ENCODE measurements around the gene GRIPAP1. TPM values are rescaled to one million over a fixed set of nuclear protein-coding genes. Genes with fewer than 3 reads are reported as not detected.

The GRIPAP1 gene
- polyA plus RNA-seq, 4 donors: 42.5 to 56.1 (median 48.4) TPM

DNA sequence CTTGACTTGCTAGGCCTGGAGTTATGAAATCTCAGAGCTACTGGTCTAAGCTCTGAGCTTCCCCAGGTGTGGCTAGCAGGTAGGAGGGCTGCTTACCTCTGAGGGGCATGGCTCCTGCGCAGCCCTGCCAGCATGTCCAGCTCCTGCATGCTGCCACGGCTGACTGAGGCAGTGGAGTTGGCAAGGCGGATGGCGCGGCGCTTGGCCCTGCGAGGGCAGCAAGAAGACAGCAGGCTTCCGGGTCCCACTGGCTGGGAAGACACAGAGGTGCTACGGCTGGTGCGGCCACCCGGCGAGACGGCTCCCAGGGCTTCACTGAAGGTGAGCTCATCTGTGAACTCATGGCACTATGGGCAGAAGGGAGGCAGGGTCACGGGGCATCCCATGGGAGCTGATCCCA is 36.1 kb downstream of the GRIPAP1 start:
- DNase-seq (ENCODE audit: low read depth in 4 of 4, low spot score in 3 of 4): no peak

DNA sequence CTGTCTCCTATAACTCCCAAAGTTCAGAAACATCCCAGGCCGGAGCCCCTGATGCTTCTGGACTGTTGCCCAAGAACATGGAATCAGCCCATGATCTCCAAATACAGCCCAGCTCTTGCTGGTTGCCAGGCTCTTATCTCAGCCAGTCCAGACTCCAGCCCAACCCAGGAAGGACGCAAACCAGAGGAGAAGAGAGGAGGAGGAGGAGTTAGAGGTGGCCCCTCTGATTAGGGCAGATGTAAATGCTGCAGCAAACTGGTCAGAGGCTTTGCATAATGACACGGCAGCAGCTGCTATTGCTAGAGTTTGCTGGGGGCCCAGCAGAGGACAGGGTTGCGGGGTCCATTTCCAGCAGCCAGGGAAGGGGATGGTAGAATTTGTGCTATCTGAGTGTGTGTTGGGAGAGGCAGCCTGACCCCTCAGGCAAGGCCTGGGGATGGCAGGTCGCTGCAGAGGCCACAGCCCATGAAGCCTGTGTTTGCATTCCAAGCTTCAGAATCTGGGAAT is 40.4 kb downstream of the GRIPAP1 start:
- DNase-seq (ENCODE audit: low read depth in 4 of 4, low spot score in 3 of 4): no peak

DNA sequence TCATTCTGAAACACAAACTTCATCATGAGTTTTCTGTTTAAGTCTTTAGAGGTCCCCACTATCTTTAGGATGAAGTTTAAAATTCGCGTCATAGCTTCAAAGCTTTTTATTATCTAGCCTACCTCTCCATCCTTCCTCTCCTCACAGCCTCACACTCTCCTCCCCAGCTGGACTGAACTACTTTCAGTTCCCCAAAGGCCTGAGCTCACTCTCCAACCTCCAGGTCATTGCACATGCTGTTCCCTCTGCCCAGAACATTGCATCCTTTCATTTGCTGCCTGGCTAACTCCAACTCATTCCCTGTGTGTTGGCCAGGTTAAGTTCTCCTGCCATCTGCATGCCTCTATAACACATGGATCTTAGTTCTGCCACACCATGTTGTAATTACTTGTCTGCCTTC is 41.8 kb downstream of the GRIPAP1 start:
- DNase-seq (ENCODE audit: low read depth in 4 of 4, low spot score in 3 of 4): no peak

DNA sequence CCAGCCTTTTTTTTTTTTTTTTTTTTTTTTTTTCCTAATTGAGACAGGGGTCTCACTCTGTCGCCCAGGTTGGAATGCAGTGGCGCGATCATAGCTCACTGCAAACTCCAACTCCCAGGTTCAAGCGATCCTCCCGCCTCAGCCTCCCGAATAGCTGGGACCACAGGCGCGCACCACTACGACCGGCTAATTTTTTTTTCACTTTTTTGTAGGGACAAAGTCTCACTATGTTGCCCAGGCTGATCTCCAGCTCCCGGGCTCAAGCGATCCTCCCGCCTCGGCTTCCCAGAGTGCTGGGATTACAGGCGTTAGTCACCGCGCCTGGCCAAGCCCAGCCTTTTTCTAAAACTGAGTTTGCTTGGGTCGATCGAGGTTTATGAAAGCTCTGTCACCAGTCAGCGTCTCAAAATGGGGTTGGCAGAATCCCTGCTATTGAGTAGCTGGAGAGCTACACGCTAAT is 43.4 kb downstream of the GRIPAP1 start:
- no peak for DNase-seq (ENCODE audit: low read depth in 4 of 4, low spot score in 3 of 4)

DNA sequence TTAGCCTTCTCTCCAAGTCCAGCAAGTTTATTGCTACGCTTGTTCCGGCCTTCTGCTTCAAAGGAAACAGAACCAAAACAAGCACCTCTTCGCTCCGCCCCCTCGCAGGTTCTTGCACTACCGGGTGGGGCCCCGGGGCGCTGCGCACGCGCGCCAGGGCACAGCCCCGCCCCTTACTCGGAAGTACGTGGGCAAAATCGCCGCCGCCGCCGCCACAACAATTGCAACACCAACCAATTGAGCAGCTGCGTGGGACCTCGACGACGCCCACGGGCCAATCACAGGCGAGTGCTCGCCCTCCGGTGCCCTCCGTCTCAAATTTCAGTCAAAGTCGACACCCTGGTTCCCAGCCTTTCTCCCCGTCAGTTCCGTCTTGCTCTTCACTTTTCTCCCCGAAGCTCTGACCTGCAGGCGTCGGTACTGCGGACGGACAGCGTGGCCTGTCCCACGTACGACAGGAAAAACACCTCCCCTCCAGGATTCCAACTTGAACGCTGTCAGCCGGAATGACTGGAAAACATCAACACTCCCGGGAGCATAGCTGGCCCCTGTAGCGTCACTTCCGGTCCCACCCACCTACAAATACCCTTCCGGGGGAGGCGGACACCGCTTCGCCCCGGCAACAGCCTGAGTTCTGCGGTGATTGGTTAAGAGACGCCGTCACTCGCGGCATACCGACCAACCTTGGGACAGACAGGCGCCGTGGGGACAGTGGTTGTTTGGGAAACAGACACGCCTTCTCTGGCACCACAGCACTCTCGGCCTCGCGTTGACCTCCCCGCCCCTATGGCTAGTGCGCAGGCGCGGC is 44.0 kb downstream of the GRIPAP1 start:
- DNase-seq (ENCODE audit: low read depth in 4 of 4, low spot score in 3 of 4): peak; percentile 89 to 92 (median 91)

DNA sequence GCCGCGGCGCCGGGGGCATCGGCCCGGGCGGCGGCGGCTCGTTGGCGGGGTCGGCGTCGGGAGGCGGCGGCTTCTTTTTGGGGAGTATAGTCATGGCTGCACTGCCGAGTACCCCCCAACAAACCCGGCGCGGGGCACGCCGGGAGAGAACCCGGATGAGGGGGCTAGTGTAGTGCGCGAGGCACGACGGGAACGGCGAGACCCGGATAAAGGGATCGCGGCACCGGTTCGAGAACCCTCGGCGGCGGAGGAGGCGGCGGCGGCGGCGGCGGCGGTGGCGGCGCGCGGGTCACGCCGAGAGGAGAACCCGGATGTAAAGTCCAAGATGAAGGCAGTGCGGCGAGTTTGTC is 44.6 kb downstream of the GRIPAP1 start, which contains the start of gene OTUD5:
Gene OTUD5, minus strand, starts transcription at position 131 of the 350 bp plus-strand sequence. Its CDS starts 37 bp downstream, at position 94.
- DNase-seq (ENCODE audit: low read depth in 4 of 4, low spot score in 3 of 4): peak in 1 of 4 donors; percentile 24

DNA sequence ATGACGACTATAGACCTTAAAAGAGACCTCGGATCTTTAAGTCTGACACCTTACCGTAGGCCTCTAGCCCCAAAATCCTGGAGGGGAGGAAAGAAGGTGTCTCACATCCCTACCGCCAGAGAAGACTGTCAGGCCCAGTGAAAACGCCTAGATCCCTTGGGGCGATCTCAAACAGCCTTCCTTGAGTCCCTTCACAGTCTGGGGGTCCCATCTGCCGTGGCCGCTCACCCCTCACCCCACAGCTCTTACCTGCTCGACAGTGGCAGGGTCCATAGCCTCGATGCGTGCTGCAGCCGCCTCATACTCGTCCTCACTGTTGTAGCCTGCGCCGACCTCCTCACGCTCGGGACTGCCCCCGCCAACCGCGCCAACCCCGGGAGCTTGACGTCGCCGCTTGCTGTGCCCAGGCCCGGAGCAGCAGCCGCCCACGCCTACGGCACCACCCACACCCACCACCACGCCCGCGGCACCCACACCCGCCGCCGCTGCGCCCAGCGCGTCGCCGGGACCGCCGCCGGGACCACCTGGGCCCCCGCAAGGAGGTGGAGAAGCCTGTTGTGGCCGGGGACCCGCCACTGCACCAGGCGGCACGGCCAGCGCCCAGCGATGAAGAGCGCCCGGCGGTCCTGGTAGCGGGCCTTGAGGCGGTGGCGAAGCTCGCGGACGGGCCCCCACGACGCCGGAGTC is 45.2 kb downstream of the GRIPAP1 start:
- DNase-seq (ENCODE audit: low read depth in 4 of 4, low spot score in 3 of 4): no peak

DNA sequence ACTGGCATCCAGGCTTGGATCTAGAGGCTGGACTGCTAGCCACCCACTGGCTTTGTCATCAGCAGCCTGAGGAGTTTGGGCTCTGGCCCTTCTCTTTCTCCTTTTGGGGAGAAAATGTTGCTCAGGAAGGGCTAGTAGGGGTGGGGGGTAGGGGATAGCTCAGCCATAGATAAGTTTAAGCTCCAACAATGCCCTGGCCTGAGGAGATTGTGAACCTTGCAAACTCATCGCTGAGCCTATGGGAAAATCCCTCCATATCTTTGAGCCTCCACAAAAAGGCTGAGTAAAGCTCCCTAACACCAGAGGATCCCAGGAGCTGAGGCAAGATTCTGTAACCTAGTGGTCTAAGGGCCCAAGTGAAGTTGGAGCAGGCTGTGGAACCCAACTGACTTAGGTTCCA is 53.5 kb downstream of the GRIPAP1 start:
- DNase-seq (ENCODE audit: low read depth in 4 of 4, low spot score in 3 of 4): no peak

DNA sequence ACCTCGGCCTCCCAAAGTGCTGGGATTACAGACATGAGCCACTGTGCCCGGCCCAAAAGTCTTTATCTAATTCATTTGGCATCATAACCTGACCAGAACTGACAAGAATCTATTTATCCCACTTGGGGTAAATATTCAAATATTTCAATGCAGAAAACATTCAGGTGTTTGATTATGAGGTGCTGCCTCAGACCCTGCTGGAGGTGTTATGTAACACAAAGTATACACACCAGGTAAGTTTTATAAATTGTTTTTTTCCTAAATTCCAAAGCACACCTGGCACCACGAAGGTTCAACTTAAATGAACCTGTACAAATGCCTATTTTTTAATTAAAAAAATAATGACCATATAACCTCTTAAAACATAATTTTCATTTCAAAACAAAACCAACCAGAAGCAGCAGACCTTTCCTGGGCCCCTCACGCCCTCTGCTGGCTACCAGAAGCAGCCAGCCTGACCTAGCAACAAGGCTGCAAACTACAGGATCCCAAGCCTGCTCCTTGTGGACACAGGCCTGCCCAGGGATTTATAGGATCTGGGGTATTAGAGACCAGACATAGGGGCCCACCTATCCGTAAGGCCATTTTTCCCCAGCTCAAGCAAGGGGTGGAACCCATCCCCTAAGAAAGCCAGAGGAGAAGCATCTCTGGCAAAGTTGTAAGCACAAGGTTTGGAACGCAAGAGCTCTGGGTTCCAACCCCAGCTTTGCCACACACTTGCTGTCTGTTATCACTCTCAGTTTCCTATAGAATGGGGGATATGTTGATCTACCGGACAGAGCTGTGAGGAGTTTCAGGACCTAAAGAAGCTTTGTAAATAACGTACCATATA is 56.3 kb downstream of the GRIPAP1 start:
- DNase-seq (ENCODE audit: low read depth in 4 of 4, low spot score in 3 of 4): peak in 1 of 4 donors; percentile 5

DNA sequence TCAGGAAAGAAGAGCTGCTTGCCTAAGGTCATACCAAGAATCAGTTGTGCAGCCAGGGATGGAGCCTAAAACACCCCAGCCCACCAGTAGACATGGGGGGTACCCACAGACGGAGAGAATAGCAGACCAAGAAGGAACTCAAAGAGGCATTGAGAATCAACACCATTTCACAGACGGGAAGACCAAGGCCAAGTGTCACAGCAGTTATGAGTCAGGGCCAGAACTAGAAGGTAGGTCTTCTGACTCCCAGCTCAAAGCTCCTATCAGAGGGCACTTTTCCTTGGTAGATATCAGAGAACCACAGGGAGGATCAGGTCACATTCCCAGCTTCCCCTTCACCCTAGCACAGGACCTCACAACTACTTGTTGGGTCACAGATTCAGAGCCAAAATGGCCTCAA is 59.2 kb downstream of the GRIPAP1 start:
- no peak for DNase-seq (ENCODE audit: low read depth in 4 of 4, low spot score in 3 of 4)

DNA sequence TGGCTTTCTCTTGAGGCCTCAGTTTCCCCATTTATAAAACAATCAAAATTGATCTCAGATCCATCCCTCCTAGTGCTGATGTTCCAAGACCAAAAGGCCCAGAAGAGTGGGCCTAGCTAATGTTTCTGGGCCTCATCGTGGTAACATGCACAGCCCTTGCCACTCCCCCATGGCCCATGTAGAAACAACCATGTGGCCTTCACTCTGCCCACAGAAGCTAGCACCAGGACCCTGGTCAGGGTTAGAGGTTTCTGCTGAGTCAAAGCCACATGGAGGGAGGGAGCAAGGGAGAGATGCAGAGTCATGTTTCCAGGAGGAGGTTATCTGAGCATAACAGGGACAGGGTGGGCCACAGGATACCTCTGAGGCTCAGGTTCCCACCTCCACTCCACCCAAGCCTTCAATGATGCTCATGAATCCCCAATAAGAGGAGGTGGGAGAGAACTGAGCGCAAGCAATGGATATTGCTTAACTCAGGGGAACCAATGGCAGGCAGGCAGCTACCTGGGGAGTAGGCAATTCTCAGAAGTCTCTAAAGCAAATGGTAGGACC is 61.6 kb downstream of the GRIPAP1 start:
- DNase-seq (ENCODE audit: low read depth in 4 of 4, low spot score in 3 of 4): no peak

DNA sequence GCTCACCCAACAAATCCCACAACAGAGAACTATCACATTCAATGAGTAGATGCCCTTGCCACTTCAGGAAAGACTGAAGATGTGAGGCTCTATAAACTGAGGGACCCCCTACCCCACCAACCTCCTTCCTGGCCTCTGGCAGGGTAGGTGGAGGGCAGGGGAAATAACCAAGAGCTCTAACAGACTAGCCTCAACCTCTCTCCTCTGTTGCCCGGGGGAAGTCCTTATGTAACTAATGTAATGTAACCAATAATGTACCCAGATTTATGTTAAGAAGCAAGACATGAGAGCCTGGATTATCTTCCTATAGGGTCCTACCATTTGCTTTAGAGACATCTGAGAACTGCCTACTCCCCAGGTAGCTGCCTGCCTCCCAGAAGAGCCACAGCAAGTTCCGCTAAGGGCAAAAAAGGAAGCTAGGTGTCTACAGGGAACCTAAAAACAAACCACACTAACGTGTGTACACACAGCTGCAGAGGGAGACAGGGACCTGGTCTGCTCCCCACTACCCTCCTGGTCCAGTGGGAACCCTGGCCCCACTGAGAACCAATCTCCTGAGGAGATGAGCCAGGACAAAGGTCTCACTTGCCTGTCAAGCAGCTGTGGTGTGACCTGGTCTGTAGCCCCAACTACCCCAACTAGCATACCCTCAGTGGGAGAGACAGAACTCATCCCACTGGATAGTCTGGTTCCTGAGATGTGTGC is 62.4 kb downstream of the GRIPAP1 start:
- no peak for DNase-seq (ENCODE audit: low read depth in 4 of 4, low spot score in 3 of 4)

DNA sequence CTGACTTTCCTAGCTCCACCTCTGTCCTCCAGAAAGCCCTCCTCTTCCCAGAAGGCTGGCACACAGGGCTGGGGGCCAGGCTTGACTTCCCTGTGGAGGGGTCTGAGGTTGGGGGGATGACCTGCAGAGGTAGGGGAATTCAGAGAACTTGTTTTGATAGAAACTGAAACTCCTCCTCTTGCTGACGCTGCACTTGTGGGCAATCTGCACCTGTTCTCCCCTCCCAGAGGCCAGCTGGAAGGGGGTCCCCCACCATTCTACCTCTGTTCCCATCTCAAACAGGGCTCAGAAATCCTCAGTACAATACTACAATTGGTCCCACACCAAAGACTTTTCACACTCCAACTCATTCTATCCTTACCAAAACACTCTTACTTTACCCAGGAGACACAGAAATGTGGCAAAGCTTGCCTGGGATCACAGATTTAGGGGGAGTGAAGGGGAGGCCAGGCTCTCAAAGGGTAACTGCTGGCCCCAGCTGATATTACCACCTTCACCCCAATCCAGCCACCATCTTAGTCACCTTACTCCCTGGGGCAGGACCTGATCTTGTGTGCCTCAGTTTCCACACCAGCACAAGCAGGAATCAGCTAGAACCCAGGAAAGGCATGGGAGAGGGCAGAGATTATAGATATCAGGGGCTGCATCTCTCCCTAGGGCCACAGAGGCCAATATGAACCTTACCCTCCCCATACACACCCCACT is 63.2 kb downstream of the GRIPAP1 start:
- no peak for DNase-seq (ENCODE audit: low read depth in 4 of 4, low spot score in 3 of 4)

DNA sequence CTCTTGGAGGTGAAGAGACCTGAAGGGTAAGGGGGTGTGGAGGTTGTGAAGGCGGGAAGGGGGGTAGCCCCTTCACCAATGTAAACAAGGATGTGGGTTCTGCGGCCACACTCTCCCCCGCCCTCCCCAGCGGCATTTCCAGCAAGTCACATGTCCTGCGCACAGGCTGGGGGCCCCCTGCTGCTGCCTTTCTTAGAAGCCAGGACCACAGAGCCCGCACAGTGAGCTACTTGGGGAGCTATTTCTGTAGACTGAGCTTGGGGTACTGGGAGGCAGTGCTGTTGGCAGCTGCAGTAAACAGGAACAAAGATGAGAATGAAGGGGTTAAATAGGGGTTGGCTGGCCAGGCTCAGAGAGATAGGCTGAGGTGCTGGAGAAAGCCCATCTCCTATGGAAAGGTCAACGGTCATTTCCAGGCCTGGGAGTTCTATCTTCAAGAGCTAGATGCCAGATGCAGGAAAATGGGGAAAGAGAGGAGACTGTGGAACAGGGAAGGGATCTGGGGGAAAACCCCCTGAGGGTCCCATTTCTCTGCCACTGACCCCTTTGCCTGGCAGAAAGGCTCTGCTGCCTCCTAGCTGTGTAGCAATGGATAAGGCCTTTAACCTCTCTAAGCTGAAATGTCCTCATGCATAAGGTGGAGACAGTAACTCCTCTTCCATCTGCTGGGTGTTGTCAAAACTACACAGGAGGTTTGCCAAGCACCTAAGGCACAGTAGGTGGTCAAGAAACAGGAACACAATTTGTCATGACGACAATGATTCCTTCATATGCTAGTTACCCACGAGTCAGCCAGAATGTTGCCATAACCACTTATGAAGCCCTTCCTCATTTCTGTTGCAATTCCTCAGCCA is 64.8 kb downstream of the GRIPAP1 start:
- DNase-seq (ENCODE audit: low read depth in 4 of 4, low spot score in 3 of 4): no peak

DNA sequence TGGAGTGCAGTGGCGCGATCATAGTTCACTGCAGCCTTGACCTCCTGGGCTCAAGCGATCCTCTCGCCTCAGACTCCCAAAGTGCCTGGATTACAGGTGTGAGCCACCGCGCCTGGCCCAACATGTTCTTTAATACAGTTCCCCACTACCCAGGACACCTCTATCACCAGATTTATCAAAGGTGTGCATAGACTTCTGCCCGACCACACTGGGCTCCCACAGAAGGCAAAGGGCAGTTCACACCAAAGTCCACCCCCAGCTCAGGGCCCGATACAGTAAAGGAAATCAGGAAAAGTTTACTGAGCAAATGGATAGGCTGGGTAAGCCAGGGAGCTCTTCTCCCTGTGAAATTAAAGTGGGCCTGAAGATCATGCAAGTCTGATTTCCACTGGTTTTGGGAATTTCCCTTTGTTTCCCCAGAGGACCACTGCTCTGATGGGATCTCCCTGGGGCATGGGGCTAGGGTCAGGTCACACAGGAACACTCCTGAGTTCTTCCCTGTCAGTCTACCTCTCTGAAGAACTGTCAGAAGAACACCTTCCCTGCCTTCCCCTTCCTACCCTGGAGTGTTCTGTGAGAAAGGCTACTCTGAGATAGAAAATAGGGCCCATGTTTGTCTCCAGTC is 65.5 kb downstream of the GRIPAP1 start:
- DNase-seq (ENCODE audit: low read depth in 4 of 4, low spot score in 3 of 4): no peak

DNA sequence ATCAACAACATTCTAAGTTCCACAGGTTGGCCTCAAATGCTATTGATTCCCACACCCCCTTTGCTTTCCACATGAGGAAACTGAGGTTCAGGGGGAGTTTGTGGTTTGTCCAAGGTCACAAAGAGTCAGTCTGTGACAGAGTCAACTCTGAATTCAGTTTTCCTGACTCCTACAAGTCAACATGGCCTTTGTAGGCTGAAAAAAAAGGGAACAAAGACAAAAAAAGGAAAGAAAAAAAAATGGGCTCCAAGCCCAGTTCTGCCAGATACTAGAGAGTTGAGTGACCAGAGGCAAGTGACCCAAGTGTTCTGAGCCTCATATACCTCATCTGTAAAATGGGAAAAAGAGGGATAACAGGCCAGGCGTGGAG is 66.8 kb downstream of the GRIPAP1 start:
- no peak for DNase-seq (ENCODE audit: low read depth in 4 of 4, low spot score in 3 of 4)

DNA sequence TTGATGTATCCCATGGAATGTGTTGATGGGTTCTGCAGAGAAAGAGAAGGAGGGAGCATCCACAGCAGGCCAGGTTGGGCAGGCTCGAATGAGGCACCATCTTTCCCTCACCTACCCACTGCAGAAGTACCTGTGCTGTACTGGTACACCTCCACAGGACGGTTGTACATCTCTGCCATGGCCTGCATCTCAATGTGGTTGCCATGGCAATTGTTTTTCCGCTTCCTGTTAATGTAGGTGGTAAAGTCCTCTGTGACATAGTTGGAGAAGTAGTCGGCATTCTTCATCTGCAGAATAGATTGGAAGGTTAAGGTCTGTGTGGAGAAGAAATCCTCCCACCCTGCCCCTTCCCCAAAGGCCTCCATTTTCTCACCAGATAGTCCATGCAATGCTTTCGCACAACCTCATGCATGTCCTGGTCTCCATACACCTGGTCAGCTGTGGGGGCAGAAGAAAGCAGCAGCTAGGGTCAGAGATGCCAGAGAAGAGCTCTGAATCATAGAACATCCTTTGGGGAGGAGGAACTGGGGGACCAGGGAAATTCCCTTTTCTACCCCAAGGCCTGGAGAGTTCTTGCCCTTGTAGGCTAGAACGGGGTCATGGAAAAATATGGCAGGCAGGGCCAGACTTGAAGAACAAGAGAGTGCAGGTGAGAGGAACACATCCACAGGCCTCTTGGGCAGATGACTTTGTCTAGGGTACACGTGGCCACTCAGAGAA is 67.3 kb downstream of the GRIPAP1 start:
- DNase-seq (ENCODE audit: low read depth in 4 of 4, low spot score in 3 of 4): no peak

Measured in right renal pelvis (tissue), 4 donors.